Tibial nerve (tissue), 3 donors: ENCODE measurements around the gene GKN1.

Source experiments
- CTCF ChIP-seq, 5 experiments: fragments of 200-600 bp in 3 of 5; fragments of 450-650 bp in 2 of 5; sonication (generic) in 3 of 5; IDR thresholded peaks; one replicate each; pipeline ENCODE4 v1.5.1; 2016 to 2019; ENCODE audit warnings: antibody characterized with exemption in 5 of 5, mild to moderate bottlenecking in 3 of 5, moderate library complexity in 2 of 5
- POLR2A ChIP-seq, 2 donors: fragments of 450-650 bp; IDR thresholded peaks; one replicate each; pipeline ENCODE4 v1.6.1; 2017; ENCODE audit warnings: antibody characterized with exemption in 2 of 2, mild to moderate bottlenecking in 2 of 2, moderate library complexity in 2 of 2

GRCh38 chr2:69017080-69017479 is 42.6 kb downstream of the GKN1 start:
- TF ChIP-seq POLR2A (IDR thresholded peaks at IDR 0.05) (no peak), CTCF (IDR thresholded peaks at IDR 0.05) (no peak)
